Tibial nerve (tissue), 4 donors: ENCODE data around the gene SNTB2. TPM values are rescaled to one million over a fixed set of nuclear protein-coding genes. Genes with fewer than 3 reads are reported as not detected.

Source experiments
- DNase-seq, 2 donors: peaks; one replicate each; pipeline ENCODE4 v3.0.0-alpha.2; 2019; ENCODE audit warnings: low spot score in 2 of 2
- H3K27ac ChIP-seq, 4 donors: fragments of 200-600 bp; sonication (generic) in 3 of 4; one replicate each; pipeline ENCODE4 v1.5.1; 2017 to 2019; ENCODE audit warnings: mild to moderate bottlenecking in 1 of 4
- H3K27me3 ChIP-seq, 2 donors: fragments of 200-600 bp; sonication (generic) in 1 of 2; one replicate each; pipeline versions ENCODE4 v1.5.1 to v1.6.0; 2017 to 2019
- H3K36me3 ChIP-seq, 3 donors: fragments of 200-600 bp; sonication (generic); one replicate each; pipeline ENCODE4 v1.5.1; 2018 to 2019
- H3K4me1 ChIP-seq, 4 donors: fragments of 200-600 bp; sonication (generic) in 3 of 4; one replicate each; pipeline ENCODE4 v1.5.1; 2017 to 2019
- H3K4me3 ChIP-seq, 4 donors: fragments of 200-600 bp; sonication (generic) in 3 of 4; one replicate each; pipeline ENCODE4 v1.5.1; 2017 to 2019; ENCODE audit warnings: mild to moderate bottlenecking in 1 of 4, moderate library complexity in 1 of 4
- H3K9me3 ChIP-seq, 4 donors: fragments of 200-600 bp; sonication (generic) in 3 of 4; one replicate each; pipeline ENCODE4 v1.5.1; 2017 to 2019
- EP300 ChIP-seq, 2 donors: sonication (generic); formaldehyde crosslinking; IDR thresholded peaks; one replicate each; pipeline ENCODE4 v1.6.1; 2017; ENCODE audit warnings: antibody characterized with exemption in 2 of 2, mild to moderate bottlenecking in 1 of 2
- POLR2A ChIP-seq, 2 donors: fragments of 450-650 bp; IDR thresholded peaks; one replicate each; pipeline ENCODE4 v1.6.1; 2017; ENCODE audit warnings: antibody characterized with exemption in 2 of 2, mild to moderate bottlenecking in 2 of 2, moderate library complexity in 2 of 2
- WGBS, 2 donors: methylation state at CpG; one replicate each; pipeline ENCODE4 v1.1.5; 2018; 5-methylcytosine and 5-hydroxymethylcytosine counted together
- small RNA-seq: library from RNA; depleted of rRNA; stranded (forward); fragments of <200 nt; gene quantifications from one replicate; pipeline ENCODE3, GENCODE V24; 2016
- total RNA-seq, 4 donors: library from RNA; depleted of rRNA; stranded (reverse); fragments of >200 nt; gene quantifications; one replicate each; pipeline ENCODE4 v1.1.0, GENCODE V29; 2016
- TF ChIP-seq, protein P1 (sequence below), 5 experiments: fragments of 200-600 bp in 3 of 5; fragments of 450-650 bp in 2 of 5; sonication (generic) in 3 of 5; IDR thresholded peaks; one replicate each; pipeline ENCODE4 v1.5.1; 2016 to 2019; ENCODE audit warnings: antibody characterized with exemption in 5 of 5, mild to moderate bottlenecking in 3 of 5, moderate library complexity in 2 of 5

SNTB2 gene
- total RNA-seq, 4 donors from 2014 or later: 33.1 to 50.2 (median 37.7) TPM

DNA sequence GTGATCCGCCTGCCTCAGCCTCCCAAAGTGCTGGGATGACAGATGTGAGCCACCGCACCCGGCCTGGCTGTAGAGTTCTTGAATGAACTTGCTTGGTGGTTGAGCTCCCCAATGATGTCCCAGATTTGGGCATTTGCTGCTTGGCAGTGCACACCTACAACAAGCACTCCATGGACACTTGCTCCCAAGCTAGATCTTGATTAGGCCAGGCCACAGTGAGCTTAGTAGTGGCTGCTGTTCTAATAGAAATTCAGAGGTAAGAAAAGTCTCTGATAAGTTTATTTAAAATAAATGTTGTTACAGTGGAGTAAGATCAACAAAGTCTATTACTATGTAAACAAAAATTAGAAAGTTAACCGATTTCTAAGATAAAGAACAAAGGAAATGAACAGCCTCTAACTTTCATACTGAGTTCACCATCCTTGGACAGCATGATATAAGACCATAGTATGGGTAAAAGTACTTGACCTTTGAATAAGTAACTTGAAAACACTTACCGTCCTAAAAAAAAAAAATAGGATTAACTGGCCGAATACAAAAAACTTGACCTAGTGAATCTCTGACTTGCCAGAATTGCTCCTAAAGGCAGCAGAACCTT is 163.7 kb downstream of the SNTB2 start:
- no peak overlapping the region for H3K4me3 ChIP-seq
- H3K27ac ChIP-seq: no peak overlapping the region
- H3K27me3 ChIP-seq: no peaks in the 10 kb centered on the region
- H3K4me1 ChIP-seq: no peaks in the 10 kb centered on the region
- WGBS, 2 donors: 79 to 81% methylated on average over 6 of the region's 6 CpGs
- H3K9me3 ChIP-seq: no peaks in the 10 kb centered on the region
- no peak for DNase-seq
- peaks cover 0 to 65% (median 0%) of the 10 kb centered on the region in 3 donors for H3K36me3 ChIP-seq
- TF ChIP-seq EP300 (IDR thresholded peaks at IDR 0.05) (no peak), POLR2A (IDR thresholded peaks at IDR 0.05) (no peak)
- TF ChIP-seq, protein P1, sequence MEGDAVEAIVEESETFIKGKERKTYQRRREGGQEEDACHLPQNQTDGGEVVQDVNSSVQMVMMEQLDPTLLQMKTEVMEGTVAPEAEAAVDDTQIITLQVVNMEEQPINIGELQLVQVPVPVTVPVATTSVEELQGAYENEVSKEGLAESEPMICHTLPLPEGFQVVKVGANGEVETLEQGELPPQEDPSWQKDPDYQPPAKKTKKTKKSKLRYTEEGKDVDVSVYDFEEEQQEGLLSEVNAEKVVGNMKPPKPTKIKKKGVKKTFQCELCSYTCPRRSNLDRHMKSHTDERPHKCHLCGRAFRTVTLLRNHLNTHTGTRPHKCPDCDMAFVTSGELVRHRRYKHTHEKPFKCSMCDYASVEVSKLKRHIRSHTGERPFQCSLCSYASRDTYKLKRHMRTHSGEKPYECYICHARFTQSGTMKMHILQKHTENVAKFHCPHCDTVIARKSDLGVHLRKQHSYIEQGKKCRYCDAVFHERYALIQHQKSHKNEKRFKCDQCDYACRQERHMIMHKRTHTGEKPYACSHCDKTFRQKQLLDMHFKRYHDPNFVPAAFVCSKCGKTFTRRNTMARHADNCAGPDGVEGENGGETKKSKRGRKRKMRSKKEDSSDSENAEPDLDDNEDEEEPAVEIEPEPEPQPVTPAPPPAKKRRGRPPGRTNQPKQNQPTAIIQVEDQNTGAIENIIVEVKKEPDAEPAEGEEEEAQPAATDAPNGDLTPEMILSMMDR (IDR thresholded peaks at IDR 0.05): no peak

DNA sequence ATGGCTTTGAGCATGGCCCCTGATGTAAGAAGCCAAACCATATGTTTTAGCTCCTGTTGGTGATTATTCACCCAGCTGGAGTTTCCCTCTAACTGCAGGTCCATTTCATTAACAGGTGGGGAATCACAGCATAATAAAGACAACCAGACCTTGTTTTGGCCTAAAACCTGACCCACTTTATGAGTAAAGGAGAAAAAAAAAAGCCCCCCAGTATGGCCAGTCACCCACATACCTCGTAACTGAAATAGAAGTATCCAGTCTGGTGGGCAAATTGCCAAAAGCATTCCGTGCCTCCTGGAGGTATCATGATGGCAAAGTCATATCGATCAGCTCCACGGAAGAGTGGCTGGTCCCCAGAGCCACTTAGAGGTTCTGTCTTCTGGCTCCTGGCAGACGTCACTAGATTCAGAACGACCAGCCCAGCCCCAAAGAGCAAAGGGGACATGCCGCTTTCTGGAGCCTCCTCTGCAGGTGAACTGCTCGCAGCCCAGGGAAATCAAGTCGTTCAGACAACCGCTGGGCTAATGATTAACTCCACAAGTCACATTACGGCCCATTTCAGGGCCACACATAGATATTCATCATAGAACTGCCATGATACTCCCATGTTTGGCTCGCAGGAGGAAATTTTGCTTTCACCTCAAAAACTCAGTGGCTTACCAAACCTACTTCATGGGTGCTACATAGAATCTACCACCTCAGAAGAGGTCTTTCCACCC is 164.5 kb downstream of the SNTB2 start, which contains the start of gene TMED6:
TSS of gene TMED6 (minus strand) at position 478 of the 719 bp plus-strand sequence. CDS start at position 445, 33 bp downstream.
- Histone ChIP-seq H3K9me3 (no peaks in the 10 kb centered on the region), H3K36me3 (peaks cover 0 to 73% (median 4%) of the 10 kb centered on the region in 3 donors), H3K4me1 (no peaks in the 10 kb centered on the region), H3K27ac (no peak within 1 kb of the TSS), H3K27me3 (no peaks in the 10 kb centered on the region), H3K4me3 (no peak within 1 kb of the TSS)
- DNase-seq: no peak
- TF ChIP-seq POLR2A (IDR thresholded peaks at IDR 0.05): no peak
- no peak for TF ChIP-seq EP300 (IDR thresholded peaks at IDR 0.05)
- TF ChIP-seq, protein P1 (IDR thresholded peaks at IDR 0.05): no peak
- WGBS, 2 donors: 67% methylated on average over 12 of the region's 12 CpGs

Small RNAs within 50 kb of the gene (small RNA-seq; reads per million reads assigned to genes)
- gene RF00019 (not detected), gene RNU6-22P (not detected)

Other genes with a start within 250 kb of the SNTB2 start
- 1 to 10 TPM in 2 of 4 donors, under 1 TPM in 2; 0.42 to 7.1 (median 2.1) TPM for gene HAS3, start 81.5 kb upstream of the SNTB2 start, total RNA-seq
- gene CHTF8, start 54.6 kb upstream of the SNTB2 start, total RNA-seq: 10 to 100 TPM; 58.8 to 99.0 (median 76.5) TPM
- gene UTP4, start 54.5 kb upstream of the SNTB2 start, total RNA-seq: 10 to 100 TPM; 17.6 to 48.0 (median 24.1) TPM
- 10 to 100 TPM; 35.4 to 47.2 (median 43.5) TPM for gene VPS4A, start 124.2 kb downstream of the SNTB2 start, total RNA-seq
- 10 to 100 TPM in 3 of 4 donors, 1 to 10 TPM in 1; 6.8 to 20.7 (median 15.8) TPM for gene PDF, start 143.4 kb downstream of the SNTB2 start, total RNA-seq
- 10 to 100 TPM; 62.2 to 77.5 (median 70.0) TPM for gene COG8, start 152.4 kb downstream of the SNTB2 start, total RNA-seq
- gene NIP7, start 152.6 kb downstream of the SNTB2 start, total RNA-seq: 10 to 100 TPM in 3 of 4 donors, 1 to 10 TPM in 1; 8.2 to 17.1 (median 11.7) TPM
- not detected for gene TMED6, start 164.6 kb downstream of the SNTB2 start, total RNA-seq
- gene TERF2, start 198.8 kb downstream of the SNTB2 start, total RNA-seq: 10 to 100 TPM; 18.3 to 66.3 (median 26.0) TPM
- 10 to 100 TPM; 26.6 to 45.9 (median 30.7) TPM for gene CYB5B, start 237.5 kb downstream of the SNTB2 start, total RNA-seq